WTC11 (cell line): ENCODE data around the gene MYCBPAP. TPM values are rescaled to one million over a fixed set of nuclear protein-coding genes. Genes with fewer than 3 reads are reported as not detected.
A peak's percentile ranks its signal among the peaks of the same experiment; 100 is the strongest.

Source experiments
- ATAC-seq: fragments of 200-7000 bp; cut with Tn5 transposase; 2 replicates; pipeline ENCODE4 v1.10.0; 2021; ENCODE audit warnings: mild to moderate bottlenecking, moderate library complexity
- CTCF ChIA-PET: fragments of 300-600 bp; sonication (Branson Sonifier 250); formaldehyde crosslinking; loops from one replicate; lab custom pipeline; 2021; ENCODE audit warnings: antibody characterized with exemption; lab: Charles Lee
- POLR2A ChIA-PET: fragments of 350-600 bp; sonication (Branson Sonifier 250); formaldehyde crosslinking; loops from one replicate; lab custom pipeline; 2021; ENCODE audit warnings: antibody characterized with exemption; lab: Charles Lee
- DNase-seq: peaks from one replicate; pipeline ENCODE4 v3.0.0; 2021; ENCODE audit warnings: low spot score
- H3K27ac Mint-ChIP-seq: 2 replicates; pipeline ENCODE4 v1.8.0; 2021; ENCODE audit warnings: mixed read lengths
- H3K27me3 Mint-ChIP-seq: 2 replicates; pipeline ENCODE4 v1.8.0; 2021; ENCODE audit warnings: low read depth, mild to moderate bottlenecking, moderate library complexity, mixed read lengths
- H3K36me3 Mint-ChIP-seq: 2 replicates; pipeline ENCODE4 v1.8.0; 2021; ENCODE audit warnings: mixed read lengths
- H3K4me1 Mint-ChIP-seq: 2 replicates; pipeline ENCODE4 v1.8.0; 2022; ENCODE audit warnings: mixed read lengths
- H3K4me3 Mint-ChIP-seq: 2 replicates; pipeline ENCODE4 v1.8.0; 2021; ENCODE audit warnings: mild to moderate bottlenecking, moderate library complexity, mixed read lengths
- H3K9me3 Mint-ChIP-seq: 2 replicates; pipeline ENCODE4 v1.8.0; 2021; ENCODE audit warnings: mixed read lengths
- ATF1 ChIP-seq: sonication (generic); formaldehyde crosslinking; IDR thresholded peaks from 2 replicates; pipeline ENCODE4 v1.8.1; 2023; ENCODE audit warnings: mild to moderate bottlenecking, moderate library complexity, missing genetic modification reagents
- FOXP1 ChIP-seq: sonication (generic); formaldehyde crosslinking; IDR thresholded peaks from 2 replicates; pipeline ENCODE4 v1.8.0; 2022; ENCODE audit warnings: missing genetic modification reagents, mild to moderate bottlenecking, moderate library complexity, borderline replicate concordance
- IRF2 ChIP-seq: sonication (generic); formaldehyde crosslinking; IDR thresholded peaks from 2 replicates; pipeline ENCODE4 v1.8.0; 2022; ENCODE audit warnings: low read depth, missing genetic modification reagents, borderline replicate concordance
- MXD4 ChIP-seq: fragments of 250-450 bp; sonication (Bioruptor Pico); IDR thresholded peaks from 2 replicates; pipeline ENCODE4 v1.8.0; 2021; ENCODE audit warnings: mild to moderate bottlenecking, moderate library complexity, borderline replicate concordance
- NFATC4 ChIP-seq: fragments of 250-450 bp; sonication (Bioruptor Pico); IDR thresholded peaks from 2 replicates; pipeline ENCODE4 v1.9.0; 2021; ENCODE audit warnings: mild to moderate bottlenecking
- NR1H2 ChIP-seq: sonication (generic); formaldehyde crosslinking; IDR thresholded peaks from 2 replicates; pipeline ENCODE4 v1.9.0; 2021; ENCODE audit warnings: mild to moderate bottlenecking, moderate library complexity, missing genetic modification reagents
- NR3C1 ChIP-seq: sonication (generic); formaldehyde crosslinking; conservative IDR thresholded peaks from 2 replicates; pipeline ENCODE4 v1.8.1; 2023; ENCODE audit warnings: low read depth, mild to moderate bottlenecking, missing genetic modification reagents
- PRRX2 ChIP-seq: fragments of 250-450 bp; sonication (Bioruptor Pico); IDR thresholded peaks from 2 replicates; pipeline ENCODE4 v1.8.0; 2021; ENCODE audit warnings: mild to moderate bottlenecking
- TP53 ChIP-seq: sonication (generic); formaldehyde crosslinking; IDR thresholded peaks from 2 replicates; pipeline ENCODE4 v1.8.1; 2023; ENCODE audit warnings: mild to moderate bottlenecking, missing genetic modification reagents
- ZNF121 ChIP-seq: sonication (generic); formaldehyde crosslinking; IDR thresholded peaks from 2 replicates; pipeline ENCODE4 v1.8.0; 2023; ENCODE audit warnings: missing genetic modification reagents
- ZNF219 ChIP-seq: sonication (generic); formaldehyde crosslinking; IDR thresholded peaks from 2 replicates; pipeline ENCODE4 v1.8.0; 2023; ENCODE audit warnings: missing genetic modification reagents, mild to moderate bottlenecking, borderline replicate concordance
- ZNF423 ChIP-seq: fragments of 250-450 bp; sonication (Bioruptor Pico); IDR thresholded peaks from 2 replicates; pipeline ENCODE4 v2.1.2; 2022; ENCODE audit warnings: mild to moderate bottlenecking, moderate library complexity
- ZNF671 ChIP-seq: fragments of 250-450 bp; sonication (Bioruptor Pico); IDR thresholded peaks from 2 replicates; pipeline ENCODE4 v1.8.0; 2021; ENCODE audit warnings: mild to moderate bottlenecking
- total RNA-seq: library from RNA; stranded (reverse); gene quantifications from 3 replicates; pipeline ENCODE4 v1.2.3, GENCODE V29; 2021
- TF ChIP-seq, protein P1 (sequence below): sonication (generic); formaldehyde crosslinking; IDR thresholded peaks from 2 replicates; pipeline ENCODE4 v1.8.0; 2023; ENCODE audit warnings: missing genetic modification reagents, mild to moderate bottlenecking, borderline replicate concordance
- TF ChIP-seq, protein P2 (sequence below): sonication (generic); formaldehyde crosslinking; IDR thresholded peaks from 2 replicates; pipeline ENCODE4 v1.8.1; 2023; ENCODE audit warnings: mild to moderate bottlenecking, missing genetic modification reagents, moderate library complexity
- TF ChIP-seq, protein P3 (sequence below): fragments of 250-450 bp; sonication (Bioruptor Pico); IDR thresholded peaks from 2 replicates; pipeline ENCODE4 v2.1.2; 2022; ENCODE audit warnings: mild to moderate bottlenecking, moderate library complexity
- TF ChIP-seq, protein P4 (sequence below): sonication (generic); formaldehyde crosslinking; IDR thresholded peaks from 2 replicates; pipeline ENCODE4 v1.8.0; 2022; ENCODE audit warnings: mild to moderate bottlenecking, missing genetic modification reagents
- TF ChIP-seq, protein P5 (sequence below): sonication (generic); formaldehyde crosslinking; IDR thresholded peaks from 2 replicates; pipeline ENCODE4 v1.8.1; 2022; ENCODE audit warnings: mild to moderate bottlenecking, moderate library complexity, missing genetic modification reagents
- TF ChIP-seq, protein P6 (sequence below): sonication (generic); formaldehyde crosslinking; conservative IDR thresholded peaks from 2 replicates; pipeline ENCODE4 v1.8.1; 2022; ENCODE audit warnings: mild to moderate bottlenecking, missing genetic modification reagents
- TF ChIP-seq, protein P7 (sequence below): sonication (generic); formaldehyde crosslinking; conservative IDR thresholded peaks from 2 replicates; pipeline ENCODE4 v1.8.1; 2023; ENCODE audit warnings: mild to moderate bottlenecking, low read depth, missing genetic modification reagents, moderate library complexity
- TF ChIP-seq, protein P8 (sequence below): sonication (generic); formaldehyde crosslinking; IDR thresholded peaks from 2 replicates; pipeline ENCODE4 v1.8.0; 2022; ENCODE audit warnings: mild to moderate bottlenecking, missing genetic modification reagents
- TF ChIP-seq, protein P9 (sequence below): fragments of 250-450 bp; sonication (Bioruptor Pico); IDR thresholded peaks from 2 replicates; pipeline ENCODE4 v1.9.0; 2021; ENCODE audit warnings: moderate library complexity, mild to moderate bottlenecking, inconsistent platforms, borderline replicate concordance

MYCBPAP gene
- total RNA-seq, 1 experiment from 2014 or later = 5.7 TPM

DNA sequence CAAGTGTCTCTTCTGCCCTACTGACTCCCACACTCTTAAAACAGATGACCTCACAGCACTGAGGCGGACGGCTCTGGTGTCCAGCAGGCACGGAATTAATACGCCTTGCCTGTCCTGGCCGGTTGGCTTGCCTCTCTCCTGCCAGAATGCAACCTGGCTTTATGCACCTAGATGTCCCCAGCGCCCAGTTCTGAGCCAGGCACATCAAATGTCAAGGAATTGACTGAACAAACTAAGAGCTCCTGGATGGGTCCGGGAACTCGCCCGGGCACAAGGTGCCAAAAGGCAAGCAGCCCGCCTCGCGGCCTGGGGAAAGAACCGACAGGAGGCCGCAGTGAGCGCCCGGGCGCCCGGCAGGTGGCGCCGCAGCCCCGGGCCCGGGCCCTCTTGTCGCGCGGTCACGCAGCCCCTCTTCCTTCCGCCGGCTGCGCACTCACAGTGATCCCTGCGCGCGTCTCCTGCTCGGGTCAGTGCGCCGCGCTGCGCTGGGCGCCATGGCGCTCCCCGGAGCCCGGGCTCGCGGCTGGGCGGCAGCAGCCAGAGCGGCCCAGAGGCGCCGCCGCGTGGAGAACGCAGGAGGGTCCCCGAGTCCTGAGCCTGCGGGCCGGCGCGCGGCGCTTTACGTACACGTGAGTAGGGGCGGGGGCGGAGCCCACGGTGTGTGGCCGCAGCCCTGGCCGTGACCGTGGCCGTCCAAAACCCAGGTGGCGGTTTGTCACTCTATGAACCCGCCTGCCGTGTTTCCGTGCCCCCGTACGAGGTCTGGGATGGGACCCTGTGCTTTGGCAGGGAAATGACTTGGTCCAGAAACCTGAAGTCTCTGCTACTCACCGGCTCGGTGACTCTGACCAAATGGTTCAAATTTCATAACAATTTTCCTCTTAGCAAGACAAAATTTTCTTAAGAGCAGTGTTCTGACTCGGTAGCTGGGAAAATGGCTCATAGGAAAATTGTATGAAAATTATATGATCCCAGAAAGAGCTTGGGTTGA is 29.6 kb upstream of the MYCBPAP start, which contains the start of gene RSAD1:
Gene RSAD1 (plus strand): TSS at position 470 of the 991 bp plus-strand sequence. CDS start 25 bp downstream, at position 495.
- DNase-seq (peak; percentile 83), ATAC-seq (peak; percentile 82)
- no peaks in the 10 kb centered on the region for H3K9me3 Mint-ChIP-seq
- H3K4me3 Mint-ChIP-seq = peak within 1 kb of the TSS; percentile 81
- H3K27me3 Mint-ChIP-seq = peaks cover 20% of the 10 kb centered on the region
- peaks cover 5% of the 10 kb centered on the region for H3K36me3 Mint-ChIP-seq
- peak within 1 kb of the TSS; percentile 68; the same call in 1 of the 2 replicates for H3K27ac Mint-ChIP-seq
- CTCF ChIA-PET = interaction anchor here (0.5 to 2.8 kb wide), 41 partner anchors 9 to 478 kb away, joined by 3 to 42 read pairs (median 4); partner anchors contain the start of genes CACNA1G, CHAD, LRRC59 and TMEM92
- POLR2A ChIA-PET = interaction anchor here (0.6 to 1.4 kb wide), 4 partner anchors 32 to 82 kb away, joined by 3 to 7 read pairs (median 4); partner anchors contain the start of genes CACNA1G and LRRC59
- H3K4me1 Mint-ChIP-seq = peaks cover 14% of the 10 kb centered on the region
- peak; percentile 71; the same call in 1 of the 2 replicates for TF ChIP-seq FOXP1
- TF ChIP-seq IRF2 = no peak
- TF ChIP-seq, protein P1, sequence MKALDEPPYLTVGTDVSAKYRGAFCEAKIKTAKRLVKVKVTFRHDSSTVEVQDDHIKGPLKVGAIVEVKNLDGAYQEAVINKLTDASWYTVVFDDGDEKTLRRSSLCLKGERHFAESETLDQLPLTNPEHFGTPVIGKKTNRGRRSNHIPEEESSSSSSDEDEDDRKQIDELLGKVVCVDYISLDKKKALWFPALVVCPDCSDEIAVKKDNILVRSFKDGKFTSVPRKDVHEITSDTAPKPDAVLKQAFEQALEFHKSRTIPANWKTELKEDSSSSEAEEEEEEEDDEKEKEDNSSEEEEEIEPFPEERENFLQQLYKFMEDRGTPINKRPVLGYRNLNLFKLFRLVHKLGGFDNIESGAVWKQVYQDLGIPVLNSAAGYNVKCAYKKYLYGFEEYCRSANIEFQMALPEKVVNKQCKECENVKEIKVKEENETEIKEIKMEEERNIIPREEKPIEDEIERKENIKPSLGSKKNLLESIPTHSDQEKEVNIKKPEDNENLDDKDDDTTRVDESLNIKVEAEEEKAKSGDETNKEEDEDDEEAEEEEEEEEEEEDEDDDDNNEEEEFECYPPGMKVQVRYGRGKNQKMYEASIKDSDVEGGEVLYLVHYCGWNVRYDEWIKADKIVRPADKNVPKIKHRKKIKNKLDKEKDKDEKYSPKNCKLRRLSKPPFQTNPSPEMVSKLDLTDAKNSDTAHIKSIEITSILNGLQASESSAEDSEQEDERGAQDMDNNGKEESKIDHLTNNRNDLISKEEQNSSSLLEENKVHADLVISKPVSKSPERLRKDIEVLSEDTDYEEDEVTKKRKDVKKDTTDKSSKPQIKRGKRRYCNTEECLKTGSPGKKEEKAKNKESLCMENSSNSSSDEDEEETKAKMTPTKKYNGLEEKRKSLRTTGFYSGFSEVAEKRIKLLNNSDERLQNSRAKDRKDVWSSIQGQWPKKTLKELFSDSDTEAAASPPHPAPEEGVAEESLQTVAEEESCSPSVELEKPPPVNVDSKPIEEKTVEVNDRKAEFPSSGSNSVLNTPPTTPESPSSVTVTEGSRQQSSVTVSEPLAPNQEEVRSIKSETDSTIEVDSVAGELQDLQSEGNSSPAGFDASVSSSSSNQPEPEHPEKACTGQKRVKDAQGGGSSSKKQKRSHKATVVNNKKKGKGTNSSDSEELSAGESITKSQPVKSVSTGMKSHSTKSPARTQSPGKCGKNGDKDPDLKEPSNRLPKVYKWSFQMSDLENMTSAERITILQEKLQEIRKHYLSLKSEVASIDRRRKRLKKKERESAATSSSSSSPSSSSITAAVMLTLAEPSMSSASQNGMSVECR (CRISPR knock-in tag) = no peak
- TF ChIP-seq, protein P2, sequence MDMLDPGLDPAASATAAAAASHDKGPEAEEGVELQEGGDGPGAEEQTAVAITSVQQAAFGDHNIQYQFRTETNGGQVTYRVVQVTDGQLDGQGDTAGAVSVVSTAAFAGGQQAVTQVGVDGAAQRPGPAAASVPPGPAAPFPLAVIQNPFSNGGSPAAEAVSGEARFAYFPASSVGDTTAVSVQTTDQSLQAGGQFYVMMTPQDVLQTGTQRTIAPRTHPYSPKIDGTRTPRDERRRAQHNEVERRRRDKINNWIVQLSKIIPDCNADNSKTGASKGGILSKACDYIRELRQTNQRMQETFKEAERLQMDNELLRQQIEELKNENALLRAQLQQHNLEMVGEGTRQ = peak; percentile 59
- TF ChIP-seq, protein P3, sequence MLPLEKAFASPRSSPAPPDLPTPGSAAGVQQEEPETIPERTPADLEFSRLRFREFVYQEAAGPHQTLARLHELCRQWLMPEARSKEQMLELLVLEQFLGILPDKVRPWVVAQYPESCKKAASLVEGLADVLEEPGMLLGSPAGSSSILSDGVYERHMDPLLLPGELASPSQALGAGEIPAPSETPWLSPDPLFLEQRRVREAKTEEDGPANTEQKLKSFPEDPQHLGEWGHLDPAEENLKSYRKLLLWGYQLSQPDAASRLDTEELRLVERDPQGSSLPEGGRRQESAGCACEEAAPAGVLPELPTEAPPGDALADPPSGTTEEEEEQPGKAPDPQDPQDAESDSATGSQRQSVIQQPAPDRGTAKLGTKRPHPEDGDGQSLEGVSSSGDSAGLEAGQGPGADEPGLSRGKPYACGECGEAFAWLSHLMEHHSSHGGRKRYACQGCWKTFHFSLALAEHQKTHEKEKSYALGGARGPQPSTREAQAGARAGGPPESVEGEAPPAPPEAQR (CRISPR knock-in tag) = no peak
- TF ChIP-seq ZNF219 = no peak
- TF ChIP-seq, protein P4, sequence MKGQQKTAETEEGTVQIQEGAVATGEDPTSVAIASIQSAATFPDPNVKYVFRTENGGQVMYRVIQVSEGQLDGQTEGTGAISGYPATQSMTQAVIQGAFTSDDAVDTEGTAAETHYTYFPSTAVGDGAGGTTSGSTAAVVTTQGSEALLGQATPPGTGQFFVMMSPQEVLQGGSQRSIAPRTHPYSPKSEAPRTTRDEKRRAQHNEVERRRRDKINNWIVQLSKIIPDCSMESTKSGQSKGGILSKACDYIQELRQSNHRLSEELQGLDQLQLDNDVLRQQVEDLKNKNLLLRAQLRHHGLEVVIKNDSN (CRISPR knock-in tag) = peak; percentile 26; the same call in 1 of the 2 replicates
- TF ChIP-seq ZNF121 (CRISPR knock-in tag) = no peak
- TF ChIP-seq, protein P5, sequence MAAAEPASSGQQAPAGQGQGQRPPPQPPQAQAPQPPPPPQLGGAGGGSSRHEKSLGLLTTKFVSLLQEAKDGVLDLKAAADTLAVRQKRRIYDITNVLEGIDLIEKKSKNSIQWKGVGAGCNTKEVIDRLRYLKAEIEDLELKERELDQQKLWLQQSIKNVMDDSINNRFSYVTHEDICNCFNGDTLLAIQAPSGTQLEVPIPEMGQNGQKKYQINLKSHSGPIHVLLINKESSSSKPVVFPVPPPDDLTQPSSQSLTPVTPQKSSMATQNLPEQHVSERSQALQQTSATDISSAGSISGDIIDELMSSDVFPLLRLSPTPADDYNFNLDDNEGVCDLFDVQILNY = peak; percentile 94
- peak; percentile 85 for TF ChIP-seq TP53 (CRISPR knock-in tag)
- no peak for TF ChIP-seq NR1H2
- TF ChIP-seq, protein P6, sequence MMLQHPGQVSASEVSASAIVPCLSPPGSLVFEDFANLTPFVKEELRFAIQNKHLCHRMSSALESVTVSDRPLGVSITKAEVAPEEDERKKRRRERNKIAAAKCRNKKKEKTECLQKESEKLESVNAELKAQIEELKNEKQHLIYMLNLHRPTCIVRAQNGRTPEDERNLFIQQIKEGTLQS = no peak
- TF ChIP-seq NR3C1 (CRISPR knock-in tag) = 0 out of 2 replicates have a peak, but pooled peaks have one; percentile 31
- TF ChIP-seq, protein P7, sequence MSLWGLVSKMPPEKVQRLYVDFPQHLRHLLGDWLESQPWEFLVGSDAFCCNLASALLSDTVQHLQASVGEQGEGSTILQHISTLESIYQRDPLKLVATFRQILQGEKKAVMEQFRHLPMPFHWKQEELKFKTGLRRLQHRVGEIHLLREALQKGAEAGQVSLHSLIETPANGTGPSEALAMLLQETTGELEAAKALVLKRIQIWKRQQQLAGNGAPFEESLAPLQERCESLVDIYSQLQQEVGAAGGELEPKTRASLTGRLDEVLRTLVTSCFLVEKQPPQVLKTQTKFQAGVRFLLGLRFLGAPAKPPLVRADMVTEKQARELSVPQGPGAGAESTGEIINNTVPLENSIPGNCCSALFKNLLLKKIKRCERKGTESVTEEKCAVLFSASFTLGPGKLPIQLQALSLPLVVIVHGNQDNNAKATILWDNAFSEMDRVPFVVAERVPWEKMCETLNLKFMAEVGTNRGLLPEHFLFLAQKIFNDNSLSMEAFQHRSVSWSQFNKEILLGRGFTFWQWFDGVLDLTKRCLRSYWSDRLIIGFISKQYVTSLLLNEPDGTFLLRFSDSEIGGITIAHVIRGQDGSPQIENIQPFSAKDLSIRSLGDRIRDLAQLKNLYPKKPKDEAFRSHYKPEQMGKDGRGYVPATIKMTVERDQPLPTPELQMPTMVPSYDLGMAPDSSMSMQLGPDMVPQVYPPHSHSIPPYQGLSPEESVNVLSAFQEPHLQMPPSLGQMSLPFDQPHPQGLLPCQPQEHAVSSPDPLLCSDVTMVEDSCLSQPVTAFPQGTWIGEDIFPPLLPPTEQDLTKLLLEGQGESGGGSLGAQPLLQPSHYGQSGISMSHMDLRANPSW (CRISPR knock-in tag) = no peak
- TF ChIP-seq, protein P8, sequence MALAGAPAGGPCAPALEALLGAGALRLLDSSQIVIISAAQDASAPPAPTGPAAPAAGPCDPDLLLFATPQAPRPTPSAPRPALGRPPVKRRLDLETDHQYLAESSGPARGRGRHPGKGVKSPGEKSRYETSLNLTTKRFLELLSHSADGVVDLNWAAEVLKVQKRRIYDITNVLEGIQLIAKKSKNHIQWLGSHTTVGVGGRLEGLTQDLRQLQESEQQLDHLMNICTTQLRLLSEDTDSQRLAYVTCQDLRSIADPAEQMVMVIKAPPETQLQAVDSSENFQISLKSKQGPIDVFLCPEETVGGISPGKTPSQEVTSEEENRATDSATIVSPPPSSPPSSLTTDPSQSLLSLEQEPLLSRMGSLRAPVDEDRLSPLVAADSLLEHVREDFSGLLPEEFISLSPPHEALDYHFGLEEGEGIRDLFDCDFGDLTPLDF (CRISPR knock-in tag) = no peak
- TF ChIP-seq MXD4 (CRISPR knock-in tag) = no peak
- TF ChIP-seq PRRX2 (CRISPR knock-in tag) = no peak
- TF ChIP-seq, protein P9, sequence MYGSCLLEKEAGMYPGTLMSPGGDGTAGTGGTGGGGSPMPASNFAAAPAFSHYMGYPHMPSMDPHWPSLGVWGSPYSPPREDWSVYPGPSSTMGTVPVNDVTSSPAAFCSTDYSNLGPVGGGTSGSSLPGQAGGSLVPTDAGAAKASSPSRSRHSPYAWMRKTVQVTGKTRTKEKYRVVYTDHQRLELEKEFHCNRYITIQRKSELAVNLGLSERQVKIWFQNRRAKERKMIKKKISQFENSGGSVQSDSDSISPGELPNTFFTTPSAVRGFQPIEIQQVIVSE (CRISPR knock-in tag) = no peak
- TF ChIP-seq NFATC4 (CRISPR knock-in tag) = no peak
- TF ChIP-seq ZNF671 = no peak
- peak; percentile 59 for TF ChIP-seq ZNF423 (CRISPR knock-in tag)
- no peak for TF ChIP-seq ATF1 (CRISPR knock-in tag)
